ENCODE results near the gene ADGB.

ADGB gene

GRCh38 chr6:146673069-146673468, 74.3 kb downstream of the ADGB start:
- DNase-seq (ENCODE audit: low read depth, low spot score) = no peak
- no peak for TF ChIP-seq CTCF (IDR thresholded peaks at IDR 0.05; ENCODE audit: low read depth, low read length)
- in situ Hi-C loops (cut with HindIII; ENCODE audit: low sequenced_read_pairs) = no loop called here
- H3K4me3 ChIP-seq (ENCODE audit: low read depth, low read length) = no peak overlapping the region

GRCh38 chr6:146679386-146679785, 80.6 kb downstream of the ADGB start:
- no peak for TF ChIP-seq CTCF (IDR thresholded peaks at IDR 0.05; ENCODE audit: low read depth, low read length)
- in situ Hi-C loops (cut with HindIII; ENCODE audit: low sequenced_read_pairs) = no loop called here
- no peak for DNase-seq (ENCODE audit: low read depth, low spot score)
- no peak overlapping the region for H3K4me3 ChIP-seq (ENCODE audit: low read depth, low read length)

- in situ Hi-C loops (cut with HindIII; ENCODE audit: low sequenced_read_pairs) = no loop called here
- DNase-seq (ENCODE audit: low read depth, low spot score) = no peak
- TF ChIP-seq CTCF (IDR thresholded peaks at IDR 0.05; ENCODE audit: low read depth, low read length) = no peak
- H3K4me3 ChIP-seq (ENCODE audit: low read depth, low read length) = no peak overlapping the region
These were observed 84.1 kb downstream of the ADGB start for GRCh38 chr6:146682919-146683318.

GRCh38 chr6:146689806-146690205, 91.0 kb downstream of the ADGB start:
- no peak for TF ChIP-seq CTCF (IDR thresholded peaks at IDR 0.05; ENCODE audit: low read depth, low read length)
- DNase-seq (ENCODE audit: low read depth, low spot score) = no peak
- in situ Hi-C loops (cut with HindIII; ENCODE audit: low sequenced_read_pairs) = no loop called here
- no peak overlapping the region for H3K4me3 ChIP-seq (ENCODE audit: low read depth, low read length)

GRCh38 chr6:146693342-146693741, 94.6 kb downstream of the ADGB start:
- DNase-seq (ENCODE audit: low read depth, low spot score) = no peak
- no peak for TF ChIP-seq CTCF (IDR thresholded peaks at IDR 0.05; ENCODE audit: low read depth, low read length)
- no peak overlapping the region for H3K4me3 ChIP-seq (ENCODE audit: low read depth, low read length)
- in situ Hi-C loops (cut with HindIII; ENCODE audit: low sequenced_read_pairs) = no loop called here

- DNase-seq (ENCODE audit: low read depth, low spot score) = no peak
- in situ Hi-C loops (cut with HindIII; ENCODE audit: low sequenced_read_pairs) = no loop called here
- no peak for TF ChIP-seq CTCF (IDR thresholded peaks at IDR 0.05; ENCODE audit: low read depth, low read length)
These were observed 99.1 kb downstream of the ADGB start for GRCh38 chr6:146697921-146698320.

GRCh38 chr6:146700078-146700686, 101.4 kb downstream of the ADGB start:
- peak; percentile 62 for TF ChIP-seq CTCF (IDR thresholded peaks at IDR 0.05; ENCODE audit: low read depth, low read length)
- peak; percentile 83 for DNase-seq (ENCODE audit: low read depth, low spot score)
- H3K4me3 ChIP-seq (ENCODE audit: low read depth, low read length) = no peak overlapping the region
- in situ Hi-C loops (cut with HindIII; ENCODE audit: low sequenced_read_pairs) = no loop called here

More at GRCh38 chr6:146697921-146698320, 99.1 kb downstream of the ADGB start:
- H3K4me3 ChIP-seq (ENCODE audit: low read depth, low read length) = no peak overlapping the region

Data from astrocyte of the spinal cord (primary cell).